Measurements from ENCODE around the gene VMP1.

GRCh38 chr17:59762824-59763374 is 55.4 kb downstream of the VMP1 start:
- TF ChIP-seq ZBTB10 (CRISPR knock-in tag; IDR thresholded peaks at IDR 0.05; ENCODE audit: borderline replicate concordance) (no peak), CTCF (CRISPR knock-in tag; IDR thresholded peaks at IDR 0.05) (no peak), ATF7-NPFF (CRISPR knock-in tag; IDR thresholded peaks at IDR 0.05; ENCODE audit: low read depth) (no peak), PHB2 (IDR thresholded peaks at IDR 0.05; ENCODE audit: partially characterized antibody) (no peak), POLR2A (IDR thresholded peaks at IDR 0.05; ENCODE audit: insufficient read depth in 1 of 2, low read depth in 2 of 2, low read length in 2 of 2) (no peak), ETV5 (CRISPR knock-in tag; IDR thresholded peaks at IDR 0.05; ENCODE audit: borderline replicate concordance) (no peak)
- TF ChIP-seq, protein P1, sequence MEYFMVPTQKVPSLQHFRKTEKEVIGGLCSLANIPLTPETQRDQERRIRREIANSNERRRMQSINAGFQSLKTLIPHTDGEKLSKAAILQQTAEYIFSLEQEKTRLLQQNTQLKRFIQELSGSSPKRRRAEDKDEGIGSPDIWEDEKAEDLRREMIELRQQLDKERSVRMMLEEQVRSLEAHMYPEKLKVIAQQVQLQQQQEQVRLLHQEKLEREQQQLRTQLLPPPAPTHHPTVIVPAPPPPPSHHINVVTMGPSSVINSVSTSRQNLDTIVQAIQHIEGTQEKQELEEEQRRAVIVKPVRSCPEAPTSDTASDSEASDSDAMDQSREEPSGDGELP (IDR thresholded peaks at IDR 0.05; ENCODE audit: borderline replicate concordance, low read depth) = no peak
